Breast epithelium (tissue), 3 donors: ENCODE data around the gene MUC12.

Experiments used
- POLR2AphosphoS5 ChIP-seq, 3 donors: sonication (generic); formaldehyde crosslinking; IDR thresholded peaks; one replicate each; pipeline ENCODE4 v1.6.1; 2017; ENCODE audit warnings: antibody characterized with exemption in 3 of 3
- TF ChIP-seq, protein P1 (sequence below), 3 donors: fragments of 450-650 bp; IDR thresholded peaks; one replicate each; pipeline ENCODE4 v1.5.1; 2016 to 2017; ENCODE audit warnings: antibody characterized with exemption in 3 of 3, mild to moderate bottlenecking in 3 of 3, moderate library complexity in 3 of 3

DNA sequence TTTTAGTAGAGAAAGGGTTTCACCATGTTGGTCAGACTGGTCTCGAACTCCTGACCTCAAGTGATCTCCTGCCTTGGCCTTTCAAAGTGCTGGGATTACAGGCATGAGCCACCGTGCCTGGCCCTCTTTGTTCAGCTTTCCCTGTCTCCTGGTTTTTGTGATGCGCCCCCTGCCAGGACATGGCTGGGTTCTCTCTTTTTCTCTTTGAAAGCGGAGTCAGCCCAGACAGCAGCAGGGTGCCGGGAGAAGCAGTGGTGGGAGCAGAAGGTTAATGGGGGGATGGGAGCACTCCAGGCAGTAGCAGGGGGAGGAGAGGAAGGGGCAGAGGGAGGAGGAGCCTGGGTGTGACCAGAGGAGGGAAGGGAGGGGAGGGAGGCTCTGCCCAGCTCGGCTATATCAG is 18.2 kb upstream of the MUC12 start:
- TF ChIP-seq, protein P1, sequence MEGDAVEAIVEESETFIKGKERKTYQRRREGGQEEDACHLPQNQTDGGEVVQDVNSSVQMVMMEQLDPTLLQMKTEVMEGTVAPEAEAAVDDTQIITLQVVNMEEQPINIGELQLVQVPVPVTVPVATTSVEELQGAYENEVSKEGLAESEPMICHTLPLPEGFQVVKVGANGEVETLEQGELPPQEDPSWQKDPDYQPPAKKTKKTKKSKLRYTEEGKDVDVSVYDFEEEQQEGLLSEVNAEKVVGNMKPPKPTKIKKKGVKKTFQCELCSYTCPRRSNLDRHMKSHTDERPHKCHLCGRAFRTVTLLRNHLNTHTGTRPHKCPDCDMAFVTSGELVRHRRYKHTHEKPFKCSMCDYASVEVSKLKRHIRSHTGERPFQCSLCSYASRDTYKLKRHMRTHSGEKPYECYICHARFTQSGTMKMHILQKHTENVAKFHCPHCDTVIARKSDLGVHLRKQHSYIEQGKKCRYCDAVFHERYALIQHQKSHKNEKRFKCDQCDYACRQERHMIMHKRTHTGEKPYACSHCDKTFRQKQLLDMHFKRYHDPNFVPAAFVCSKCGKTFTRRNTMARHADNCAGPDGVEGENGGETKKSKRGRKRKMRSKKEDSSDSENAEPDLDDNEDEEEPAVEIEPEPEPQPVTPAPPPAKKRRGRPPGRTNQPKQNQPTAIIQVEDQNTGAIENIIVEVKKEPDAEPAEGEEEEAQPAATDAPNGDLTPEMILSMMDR (IDR thresholded peaks at IDR 0.05), result no peak
- no peak for TF ChIP-seq POLR2AphosphoS5 (IDR thresholded peaks at IDR 0.05)
